ENCODE measurements around the gene FHIT. TPM values are rescaled to one million over a fixed set of nuclear protein-coding genes. Genes with fewer than 3 reads are reported as not detected.

FHIT gene
- total RNA-seq, 4 donors from 2014 or later = 4.4 to 10.6 (median 8.4) TPM

DNA sequence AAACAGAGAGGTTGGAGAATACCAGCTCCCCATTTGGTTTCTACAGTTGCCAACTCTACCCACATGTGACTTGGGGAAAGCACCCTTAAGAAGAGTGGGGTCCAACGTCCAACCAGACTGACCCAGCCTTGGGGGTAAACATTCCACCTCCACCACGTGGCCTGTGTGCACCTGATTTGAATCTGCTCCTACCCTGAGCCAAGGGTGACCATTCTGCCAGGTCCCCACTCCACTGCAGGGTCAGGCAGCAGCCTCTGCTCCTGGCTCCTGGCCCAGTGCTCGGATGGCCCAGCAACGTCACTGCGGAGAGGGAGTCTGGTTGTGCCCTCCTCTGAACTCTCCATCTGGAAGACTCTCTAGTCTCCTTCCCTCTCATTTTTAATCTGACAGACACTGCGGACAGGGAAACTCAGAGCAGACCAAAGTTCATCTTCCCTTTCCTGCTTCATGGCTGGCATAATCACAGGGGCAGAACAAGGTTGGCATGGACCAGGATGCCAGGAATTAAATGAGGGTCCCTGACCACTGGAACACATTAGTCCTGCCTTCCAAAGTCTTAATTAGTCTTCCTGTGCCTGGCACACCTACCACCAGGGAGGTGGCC lies 29.4 kb downstream of the FHIT start:
- TF ChIP-seq, protein P1, sequence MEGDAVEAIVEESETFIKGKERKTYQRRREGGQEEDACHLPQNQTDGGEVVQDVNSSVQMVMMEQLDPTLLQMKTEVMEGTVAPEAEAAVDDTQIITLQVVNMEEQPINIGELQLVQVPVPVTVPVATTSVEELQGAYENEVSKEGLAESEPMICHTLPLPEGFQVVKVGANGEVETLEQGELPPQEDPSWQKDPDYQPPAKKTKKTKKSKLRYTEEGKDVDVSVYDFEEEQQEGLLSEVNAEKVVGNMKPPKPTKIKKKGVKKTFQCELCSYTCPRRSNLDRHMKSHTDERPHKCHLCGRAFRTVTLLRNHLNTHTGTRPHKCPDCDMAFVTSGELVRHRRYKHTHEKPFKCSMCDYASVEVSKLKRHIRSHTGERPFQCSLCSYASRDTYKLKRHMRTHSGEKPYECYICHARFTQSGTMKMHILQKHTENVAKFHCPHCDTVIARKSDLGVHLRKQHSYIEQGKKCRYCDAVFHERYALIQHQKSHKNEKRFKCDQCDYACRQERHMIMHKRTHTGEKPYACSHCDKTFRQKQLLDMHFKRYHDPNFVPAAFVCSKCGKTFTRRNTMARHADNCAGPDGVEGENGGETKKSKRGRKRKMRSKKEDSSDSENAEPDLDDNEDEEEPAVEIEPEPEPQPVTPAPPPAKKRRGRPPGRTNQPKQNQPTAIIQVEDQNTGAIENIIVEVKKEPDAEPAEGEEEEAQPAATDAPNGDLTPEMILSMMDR (IDR thresholded peaks at IDR 0.05; ENCODE audit: low read depth) = no peak

DNA sequence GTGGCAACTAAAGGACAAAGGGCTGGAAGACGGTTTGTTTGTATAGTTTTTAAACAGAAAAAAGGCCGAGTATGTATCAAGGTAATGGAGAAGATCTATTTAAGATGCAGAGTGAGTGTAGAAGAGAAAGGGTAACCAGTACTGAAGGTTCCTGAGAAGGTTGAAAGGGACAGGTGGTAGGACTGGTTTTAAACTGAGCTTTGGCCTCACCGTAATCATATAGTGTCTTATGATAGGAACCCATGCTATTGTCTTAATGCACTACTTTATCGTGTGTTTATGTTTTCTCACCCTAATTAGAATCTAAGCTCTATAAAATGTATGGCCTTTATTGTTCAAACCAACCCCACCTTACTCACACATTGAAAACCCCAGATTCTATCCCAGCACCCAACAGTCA lies 32.7 kb downstream of the FHIT start:
- TF ChIP-seq, protein P1 (IDR thresholded peaks at IDR 0.05; ENCODE audit: low read depth) = no peak

DNA sequence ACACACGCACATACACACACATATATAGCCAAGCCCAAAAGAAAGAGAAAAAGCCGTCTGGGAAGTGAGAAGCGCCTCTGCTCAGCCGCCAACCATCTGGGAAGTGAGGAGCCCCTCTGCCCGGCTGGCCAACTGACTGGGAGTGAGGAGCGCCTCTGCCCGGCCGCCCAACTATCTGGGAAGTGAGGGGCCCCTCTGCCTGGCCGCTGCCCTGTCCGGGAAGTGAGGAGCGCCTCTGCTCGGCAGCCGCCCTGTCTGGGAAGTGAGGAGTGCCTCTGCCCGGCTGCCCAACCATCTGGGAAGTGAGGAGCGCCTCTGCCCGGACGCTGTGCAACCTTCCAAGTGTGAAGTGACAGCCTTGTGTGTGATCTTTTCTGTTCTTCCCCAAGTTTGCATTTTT lies 49.2 kb downstream of the FHIT start:
- TF ChIP-seq, protein P1 (IDR thresholded peaks at IDR 0.05; ENCODE audit: low read depth) = no peak

DNA sequence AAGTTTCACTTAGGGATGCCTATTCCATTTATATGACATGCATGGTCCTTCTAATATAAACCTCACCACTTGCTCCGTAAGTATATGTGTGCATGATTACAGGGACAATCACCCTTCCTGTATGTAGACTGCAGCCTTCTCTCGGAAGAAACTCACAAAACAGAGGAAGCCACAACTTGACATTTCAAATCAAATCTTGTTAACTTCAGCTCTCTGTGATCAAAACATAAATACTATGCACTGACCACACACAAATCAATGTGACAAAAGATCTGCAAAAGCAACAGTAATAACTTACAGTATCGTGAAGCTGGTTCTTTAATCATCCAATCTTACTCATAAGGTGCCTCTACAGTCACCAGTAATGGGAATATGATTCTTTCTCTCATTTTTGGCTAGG lies 50.2 kb downstream of the FHIT start:
- TF ChIP-seq, protein P1 (IDR thresholded peaks at IDR 0.05; ENCODE audit: low read depth) = no peak

DNA sequence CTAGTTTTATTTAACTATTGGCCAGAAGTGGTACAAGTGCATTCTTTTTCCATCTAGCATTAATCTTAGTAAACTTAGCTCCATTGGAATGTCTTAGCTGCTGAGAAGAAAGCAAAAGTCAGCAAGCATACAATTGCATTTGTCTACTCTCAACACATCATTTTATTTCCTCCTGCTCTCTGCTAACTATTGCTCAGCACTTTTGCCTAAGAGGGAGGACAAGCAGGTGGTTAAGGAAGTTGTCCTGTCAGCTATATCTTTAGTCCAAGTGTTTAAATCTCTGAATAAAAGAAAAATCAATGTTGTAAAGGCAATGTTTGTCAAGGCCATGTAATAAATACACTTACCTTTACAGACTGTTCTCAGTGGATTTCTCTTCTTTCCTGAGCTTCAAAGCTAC lies 51.0 kb downstream of the FHIT start:
- TF ChIP-seq, protein P1 (IDR thresholded peaks at IDR 0.05; ENCODE audit: low read depth) = no peak

DNA sequence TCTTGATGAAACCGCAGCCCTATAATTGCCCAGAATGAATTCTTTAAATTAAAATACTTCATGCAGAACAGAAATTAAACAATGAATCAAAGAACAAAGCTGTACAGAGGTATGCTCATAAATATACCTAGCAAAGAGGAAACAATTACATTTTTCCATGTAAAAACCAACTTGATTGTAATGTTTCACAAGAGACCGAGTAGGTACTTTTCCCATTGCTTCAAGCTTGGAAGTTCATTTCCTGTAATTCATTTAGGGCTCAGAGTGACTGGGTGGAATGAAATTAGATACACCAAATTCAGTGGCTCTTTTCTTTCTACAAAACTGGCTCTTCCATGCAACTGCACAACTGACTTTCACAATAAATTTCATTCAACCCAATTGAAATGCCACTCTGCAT lies 51.4 kb downstream of the FHIT start:
- TF ChIP-seq, protein P1 (IDR thresholded peaks at IDR 0.05; ENCODE audit: low read depth) = no peak

DNA sequence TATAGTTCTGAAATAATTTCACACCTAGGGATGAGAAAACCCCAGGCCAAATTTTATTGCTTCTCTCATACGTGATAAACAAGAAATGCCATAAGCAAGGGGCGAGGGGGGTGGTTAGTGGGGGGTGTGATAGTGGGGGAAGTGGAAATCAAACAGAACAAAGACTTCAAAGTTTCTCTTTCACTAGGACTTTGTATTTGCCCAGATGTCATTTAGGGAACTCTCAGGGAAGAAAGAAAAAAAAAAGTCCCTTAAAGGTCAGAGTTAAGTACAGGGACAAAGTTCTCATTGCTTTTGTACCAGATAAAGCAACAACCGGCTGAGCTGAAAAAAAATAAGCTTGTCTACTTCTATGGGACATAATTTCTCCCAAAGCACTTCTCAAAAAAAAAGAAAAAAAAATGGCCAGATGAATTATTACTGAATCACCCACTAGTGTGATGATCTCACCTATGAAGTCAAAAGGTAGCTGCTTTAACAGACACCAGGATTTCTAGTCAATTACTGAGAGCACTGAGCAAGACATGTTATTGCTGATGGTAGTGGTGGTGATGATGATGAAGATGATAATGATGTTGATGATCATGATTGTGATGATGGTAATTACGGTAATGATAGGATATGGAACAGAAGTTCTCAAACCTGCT lies 56.2 kb downstream of the FHIT start:
- TF ChIP-seq, protein P1 (IDR thresholded peaks at IDR 0.05; ENCODE audit: low read depth) = no peak

Measured in subcutaneous adipose tissue (tissue), 4 donors.